Stomach smooth muscle (tissue), 2 donors: ENCODE data around the gene PCED1B.
"Not testable (repeated sequence)": the region's sequence is repeated elsewhere in the genome, so short reads cannot be mapped to it uniquely, and the experiment has no call there.

Experiments
- H3K27ac ChIP-seq: one replicate; pipeline ENCODE4 v1.7.0; 2013; ENCODE audit warnings: mild to moderate bottlenecking, low read length, inconsistent platforms
- H3K27me3 ChIP-seq, 2 donors: one replicate each; pipeline ENCODE4 v1.7.0; 2013; ENCODE audit warnings: low read length in 2 of 2; ENCODE audit not compliant: insufficient read depth in 2 of 2, control insufficient read depth in 1 of 2
- H3K36me3 ChIP-seq, 2 donors: one replicate each; pipeline ENCODE4 v1.7.0; 2013; ENCODE audit warnings: low read length in 2 of 2; ENCODE audit not compliant: control insufficient read depth in 2 of 2, insufficient read depth in 2 of 2
- H3K4me1 ChIP-seq: one replicate; pipeline ENCODE4 v1.7.0; 2013; ENCODE audit warnings: low read length; ENCODE audit not compliant: control insufficient read depth, insufficient read depth
- H3K4me3 ChIP-seq, 2 donors: one replicate each; pipeline ENCODE4 v1.7.0; 2013; ENCODE audit warnings: low read length in 2 of 2
- H3K9ac ChIP-seq, 2 donors: one replicate each; pipeline ENCODE4 v1.7.0; 2013; ENCODE audit warnings: low read length in 2 of 2, mild to moderate bottlenecking in 1 of 2
- H3K9me3 ChIP-seq, 2 donors: one replicate each; pipeline ENCODE4 v1.7.0; 2013; ENCODE audit warnings: low read length in 2 of 2; ENCODE audit not compliant: control insufficient read depth in 2 of 2
- donor health status: healthy.
- donor health status: Pancreatic carcinoma.

PCED1B gene

GRCh38 chr12:47276621-47277309, 197.3 kb downstream of the PCED1B start:
- no peaks in the 10 kb centered on the region for H3K27me3 ChIP-seq
- H3K9ac ChIP-seq: no peak overlapping the region
- H3K36me3 ChIP-seq: no peaks in the 10 kb centered on the region
- no peaks in the 10 kb centered on the region for H3K9me3 ChIP-seq
- peaks cover 13% of the 10 kb centered on the region for H3K4me1 ChIP-seq
- peak overlapping the region in 1 of 2 donors; percentile 15 for H3K4me3 ChIP-seq
- H3K27ac ChIP-seq: peak overlapping the region; percentile 18

GRCh38 chr12:47277972-47278448, 198.6 kb downstream of the PCED1B start:
- Histone ChIP-seq H3K4me1 (peaks cover 13% of the 10 kb centered on the region), H3K9ac (no peak overlapping the region), H3K27ac (no peak overlapping the region), H3K9me3 (peaks cover 0 to 2% of the 10 kb centered on the region in 2 donors), H3K36me3 (no peaks in the 10 kb centered on the region), H3K4me3 (no peak overlapping the region), H3K27me3 (no peaks in the 10 kb centered on the region)

GRCh38 chr12:47279758-47280157, 200.3 kb downstream of the PCED1B start:
- H3K9ac ChIP-seq, H3K27ac ChIP-seq, H3K4me3 ChIP-seq, H3K9me3 ChIP-seq, H3K36me3 ChIP-seq, H3K27me3 ChIP-seq: not testable (repeated sequence)
- H3K4me1 ChIP-seq: peaks cover 13% of the 10 kb centered on the region

GRCh38 chr12:47280543-47281300, 201.3 kb downstream of the PCED1B start:
- Histone ChIP-seq H3K4me1 (peaks cover 13% of the 10 kb centered on the region), H3K4me3 (no peak overlapping the region), H3K9me3 (peaks cover 0 to 2% of the 10 kb centered on the region in 2 donors), H3K27ac (no peak overlapping the region), H3K27me3 (no peaks in the 10 kb centered on the region), H3K9ac (no peak overlapping the region), H3K36me3 (no peaks in the 10 kb centered on the region)

GRCh38 chr12:47281667-47282171, 202.3 kb downstream of the PCED1B start:
- Histone ChIP-seq H3K4me3 (no peak overlapping the region), H3K27ac (no peak overlapping the region), H3K9me3 (peaks cover 0 to 2% of the 10 kb centered on the region in 2 donors), H3K36me3 (no peaks in the 10 kb centered on the region), H3K4me1 (peaks cover 12% of the 10 kb centered on the region), H3K9ac (no peak overlapping the region), H3K27me3 (no peaks in the 10 kb centered on the region)

GRCh38 chr12:47282206-47282605, 202.8 kb downstream of the PCED1B start:
- H3K27ac ChIP-seq: no peak overlapping the region
- H3K27me3 ChIP-seq: no peaks in the 10 kb centered on the region
- H3K9me3 ChIP-seq: peaks cover 0 to 2% of the 10 kb centered on the region in 2 donors
- H3K9ac ChIP-seq: no peak overlapping the region
- no peak overlapping the region for H3K4me3 ChIP-seq
- H3K36me3 ChIP-seq: no peaks in the 10 kb centered on the region
- H3K4me1 ChIP-seq: peaks cover 7% of the 10 kb centered on the region
